Measurements from ENCODE around the gene LDLRAP1. TPM values are rescaled to one million over a fixed set of nuclear protein-coding genes. Genes with fewer than 3 reads are reported as not detected.
"Not testable (repeated sequence)": the region's sequence is repeated elsewhere in the genome, so short reads cannot be mapped to it uniquely, and the experiment has no call there.

Gene LDLRAP1
- total RNA-seq, 2 donors from 2014 or later, result 37.8 to 56.3 TPM

GRCh38 chr1:25594971-25595370 is 51.6 kb downstream of the LDLRAP1 start:
- Histone ChIP-seq H3K4me3 (no peak overlapping the region), H3K9me3 (no peaks in the 10 kb centered on the region), H3K4me1 (replicated peaks) (peaks cover 5% of the 10 kb centered on the region), H3K27me3 (replicated peaks; ENCODE audit: insufficient read depth) (no peaks in the 10 kb centered on the region), H3K36me3 (no peaks in the 10 kb centered on the region), H3K27ac (no peak overlapping the region)
- no peak for DNase-seq (ENCODE audit: low spot score)
- TF ChIP-seq CTCF (IDR thresholded peaks at IDR 0.05), result no peak
- intact Hi-C loops (cut with DNase I), result no loop called here
- WGBS, result 65% methylated on average over 2 of the region's 2 CpGs

- intact Hi-C loops (cut with DNase I); H3K9me3 ChIP-seq; H3K27ac ChIP-seq; H3K36me3 ChIP-seq; H3K4me1 ChIP-seq (replicated peaks); H3K27me3 ChIP-seq (replicated peaks; ENCODE audit: insufficient read depth); H3K4me3 ChIP-seq; DNase-seq (ENCODE audit: low spot score): not testable (repeated sequence)
- 93% methylated on average over 5 of the region's 5 CpGs for WGBS
These were observed 53.2 kb downstream of the LDLRAP1 start for GRCh38 chr1:25596641-25597040.

GRCh38 chr1:25598879-25599278 is 55.5 kb downstream of the LDLRAP1 start:
- no peak for DNase-seq (ENCODE audit: low spot score)
- TF ChIP-seq POLR2A (IDR thresholded peaks at IDR 0.05) (no peak), CTCF (IDR thresholded peaks at IDR 0.05) (no peak), POLR2AphosphoS5 (IDR thresholded peaks at IDR 0.05) (no peak)
- no peaks in the 10 kb centered on the region for H3K9me3 ChIP-seq
- no peak overlapping the region for H3K27ac ChIP-seq
- no peak overlapping the region for H3K4me3 ChIP-seq
- no peaks in the 10 kb centered on the region for H3K27me3 ChIP-seq (replicated peaks; ENCODE audit: insufficient read depth)
- H3K36me3 ChIP-seq, result no peaks in the 10 kb centered on the region
- intact Hi-C loops (cut with DNase I), result no loop called here
- no peaks in the 10 kb centered on the region for H3K4me1 ChIP-seq (replicated peaks)
- WGBS, result 93% methylated on average over 1 of the region's 1 CpG

- DNase-seq (ENCODE audit: low spot score), result no peak
- H3K4me1 ChIP-seq (replicated peaks), result no peaks in the 10 kb centered on the region
- no peak overlapping the region for H3K27ac ChIP-seq
- no peak for TF ChIP-seq CTCF (IDR thresholded peaks at IDR 0.05)
- TF ChIP-seq POLR2A (IDR thresholded peaks at IDR 0.05), result no peak
- TF ChIP-seq POLR2AphosphoS5 (IDR thresholded peaks at IDR 0.05), result no peak
- 80% methylated on average over 7 of the region's 7 CpGs for WGBS
- intact Hi-C loops (cut with DNase I), result no loop called here
- H3K27me3 ChIP-seq (replicated peaks; ENCODE audit: insufficient read depth), result no peaks in the 10 kb centered on the region
- no peaks in the 10 kb centered on the region for H3K9me3 ChIP-seq
- H3K4me3 ChIP-seq, result no peak overlapping the region
- no peaks in the 10 kb centered on the region for H3K36me3 ChIP-seq
These were observed 56.7 kb downstream of the LDLRAP1 start for GRCh38 chr1:25599969-25600610.

- H3K27ac ChIP-seq; H3K4me3 ChIP-seq; intact Hi-C loops (cut with DNase I): not testable (repeated sequence)
These were observed 57.7 kb downstream of the LDLRAP1 start for GRCh38 chr1:25600971-25601699.

GRCh38 chr1:25603779-25604538 is 60.6 kb downstream of the LDLRAP1 start:
- DNase-seq (ENCODE audit: low spot score); intact Hi-C loops (cut with DNase I); H3K4me1 ChIP-seq (replicated peaks); H3K4me3 ChIP-seq; H3K27me3 ChIP-seq (replicated peaks; ENCODE audit: insufficient read depth); H3K36me3 ChIP-seq; H3K27ac ChIP-seq; H3K9me3 ChIP-seq: not testable (repeated sequence)
- WGBS, result no CpG with 5 or more reads among the region's 55 CpGs

More at GRCh38 chr1:25600971-25601699, 57.7 kb downstream of the LDLRAP1 start:
- DNase-seq (ENCODE audit: low spot score); H3K9me3 ChIP-seq; H3K4me1 ChIP-seq (replicated peaks); H3K36me3 ChIP-seq; H3K27me3 ChIP-seq (replicated peaks; ENCODE audit: insufficient read depth): not testable (repeated sequence)
- WGBS, result 93% methylated on average over 5 of the region's 5 CpGs

Measured in prostate gland (tissue), 2 donors.